HG02610 (cell line): ENCODE measurements around the gene ARID5A.

Source experiments
- ATAC-seq: cut with Tn5 transposase; IDR thresholded peaks from one replicate; pipeline ENCODE4 v1.9.1; 2021; ENCODE audit warnings: mild to moderate bottlenecking, moderate library complexity; ENCODE audit not compliant: unreplicated experiment

The ARID5A gene

DNA sequence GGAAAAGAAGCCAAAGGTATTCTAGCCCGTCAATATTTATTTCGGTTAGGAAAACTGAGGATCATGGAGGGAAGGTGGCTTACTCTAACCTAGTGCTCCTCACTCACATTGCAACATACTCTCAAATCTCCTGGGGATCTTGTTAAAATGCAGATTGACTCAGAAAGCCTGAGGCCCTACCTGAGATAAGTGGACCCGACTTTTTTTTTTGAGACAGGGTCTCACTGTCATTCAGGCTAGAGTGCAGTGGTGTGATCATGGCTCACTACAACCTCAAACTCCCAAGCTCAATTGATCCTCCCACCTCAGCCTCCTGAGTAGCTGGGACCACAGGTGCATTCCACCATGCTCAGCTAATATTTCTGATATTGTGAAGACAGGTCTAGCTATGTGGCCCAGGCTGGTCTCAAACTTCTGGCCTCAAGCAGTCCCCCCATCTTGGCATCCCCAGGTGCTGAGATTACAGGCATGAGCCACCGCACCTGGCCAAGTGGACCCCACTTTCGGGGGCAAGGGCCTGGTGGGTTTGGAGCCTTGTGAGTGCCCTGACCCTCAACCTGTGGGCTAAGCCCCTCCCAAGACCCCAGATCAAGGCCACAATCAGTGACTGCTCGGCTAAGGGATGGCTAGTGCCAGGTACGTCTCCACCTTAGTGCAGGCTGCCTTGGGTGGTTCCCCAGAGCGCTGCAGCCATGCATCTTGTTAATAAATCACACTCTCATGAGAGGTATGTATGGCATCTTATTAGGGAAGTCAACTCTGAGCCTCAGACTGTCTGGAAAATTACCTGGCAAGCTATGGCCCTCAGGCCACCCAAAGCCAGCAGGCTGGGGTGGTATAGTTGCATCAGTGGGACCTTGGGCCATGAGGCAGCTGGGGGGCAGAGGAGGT, 30.3 kb upstream of the ARID5A start:
- ATAC-seq: no peak

DNA sequence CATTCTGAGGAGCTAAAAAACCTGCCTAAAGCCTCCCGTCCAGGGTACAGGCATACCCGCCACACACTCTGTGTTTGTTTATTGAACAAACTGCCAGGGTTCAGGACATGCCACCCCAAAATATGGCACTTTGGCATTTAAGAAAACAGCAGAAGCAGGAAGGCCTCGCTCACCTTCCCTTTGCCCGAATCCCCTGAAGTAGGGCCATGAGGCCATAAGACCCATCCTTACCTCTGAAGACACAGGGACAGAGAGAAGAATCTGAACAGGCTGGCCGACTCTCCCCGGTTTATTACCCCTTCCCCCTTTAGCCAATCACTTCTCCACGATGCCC, 29.7 kb upstream of the ARID5A start:
- no peak for ATAC-seq

DNA sequence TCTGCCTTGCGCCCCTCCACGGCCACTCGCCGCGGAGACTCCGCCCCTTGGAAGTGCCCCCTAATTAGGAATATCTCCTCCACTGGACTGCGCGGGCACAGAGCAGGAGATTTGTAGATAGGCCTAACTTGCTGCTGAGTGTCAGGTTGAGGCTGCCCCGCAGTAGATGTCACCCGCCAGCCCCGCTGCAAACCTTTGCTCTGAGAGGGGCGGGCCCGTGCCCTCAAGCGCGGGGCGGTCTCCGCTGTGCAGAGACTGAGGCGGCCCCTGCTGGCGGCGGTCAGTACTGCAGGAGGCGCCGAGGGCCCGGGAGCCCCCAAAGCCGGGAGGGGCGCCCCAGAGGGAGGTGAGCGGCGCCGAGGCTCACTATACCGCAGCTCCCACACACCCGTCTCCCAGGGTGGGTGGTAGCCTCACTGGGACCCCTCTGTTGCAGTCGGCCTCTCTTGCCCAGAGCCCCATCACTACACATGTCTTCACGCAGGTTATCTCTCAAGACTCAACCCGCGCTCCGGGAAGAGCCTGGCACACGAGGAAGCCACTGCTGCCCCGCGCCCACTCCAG, 28.5 kb upstream of the ARID5A start:
- peak; percentile 49 for ATAC-seq

DNA sequence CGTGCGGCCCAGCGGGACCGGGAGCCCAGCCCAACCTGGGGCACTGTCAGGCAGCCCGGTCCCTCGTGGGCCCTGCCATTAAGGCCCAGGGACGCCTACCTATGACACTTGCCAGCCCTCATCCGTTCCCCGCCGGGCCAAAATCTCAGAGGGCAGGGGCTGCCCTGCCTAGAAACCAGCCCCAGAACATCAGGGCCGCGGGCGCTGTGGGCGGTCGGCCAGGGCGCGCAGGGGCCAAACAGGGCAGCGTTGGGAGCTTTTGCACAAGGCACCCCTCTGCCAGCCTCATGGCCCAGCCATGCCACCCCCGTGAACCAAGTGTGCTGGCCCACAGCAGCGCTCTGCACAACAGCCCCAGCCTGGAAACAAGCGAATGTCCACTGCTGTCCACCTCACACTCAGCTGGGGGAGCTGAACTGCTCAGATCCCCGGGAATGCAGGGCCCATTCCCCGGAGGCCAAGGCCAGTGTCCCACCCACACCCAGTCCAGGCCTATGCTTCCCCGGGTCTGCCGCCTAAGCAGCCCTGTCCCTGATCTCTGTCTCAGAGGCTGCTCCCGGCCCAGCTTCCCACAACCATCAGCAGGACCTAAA, 27.9 kb upstream of the ARID5A start:
- ATAC-seq: no peak

DNA sequence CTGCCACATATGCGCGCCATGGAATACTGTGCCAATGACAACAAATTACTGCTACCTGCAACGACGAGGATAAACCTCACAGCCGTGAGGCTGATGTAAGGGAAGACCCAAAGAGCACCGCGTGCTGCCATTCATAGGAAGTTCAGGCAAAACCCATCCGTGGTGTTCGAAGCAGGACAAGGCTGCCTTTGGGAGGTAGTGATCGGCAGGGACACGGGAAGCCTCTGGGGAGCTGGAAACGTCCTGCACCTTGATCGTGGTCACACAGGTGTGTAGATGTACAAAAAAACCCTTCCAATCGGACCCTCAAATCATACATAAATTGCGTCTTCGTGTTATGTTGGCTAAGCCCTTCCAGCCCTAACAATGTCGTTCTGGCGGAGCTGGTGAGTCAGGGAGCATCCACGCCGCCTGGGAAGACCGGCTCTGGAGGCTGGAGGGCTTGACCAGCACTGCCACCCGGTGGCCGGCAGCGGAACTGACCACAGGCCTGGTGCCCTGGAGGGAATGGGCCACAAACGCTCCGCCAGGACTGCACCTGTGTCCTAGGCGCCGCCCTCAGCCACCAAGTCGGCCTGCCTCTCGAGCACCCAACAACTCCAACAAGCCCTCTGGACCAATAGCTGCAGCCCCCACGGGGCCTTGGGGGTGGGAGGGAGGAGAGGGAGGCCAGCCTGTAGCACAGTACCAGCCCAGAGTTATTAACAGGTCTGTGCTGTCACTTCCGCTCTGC, 27.3 kb upstream of the ARID5A start:
- ATAC-seq: peak; percentile 53

DNA sequence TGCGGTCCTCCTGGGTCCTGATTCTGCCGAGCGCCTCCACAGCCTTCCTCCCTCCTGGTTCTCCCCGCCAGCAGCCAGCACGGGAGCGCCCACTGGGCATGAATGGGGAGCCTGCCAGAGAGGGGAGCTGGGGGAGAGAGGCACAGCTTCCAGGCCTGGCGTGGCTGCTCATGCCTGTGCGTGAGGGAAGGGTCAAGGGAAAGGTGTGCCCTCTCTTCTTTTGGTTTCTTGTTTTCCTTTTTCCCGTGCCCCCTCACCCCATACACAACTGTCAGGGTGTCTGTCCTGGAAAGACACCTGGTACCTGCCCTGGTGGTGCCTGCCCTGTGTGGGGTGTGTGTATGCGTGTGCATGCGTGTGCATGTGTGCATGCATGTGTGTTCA, 26.7 kb upstream of the ARID5A start:
- no peak for ATAC-seq

DNA sequence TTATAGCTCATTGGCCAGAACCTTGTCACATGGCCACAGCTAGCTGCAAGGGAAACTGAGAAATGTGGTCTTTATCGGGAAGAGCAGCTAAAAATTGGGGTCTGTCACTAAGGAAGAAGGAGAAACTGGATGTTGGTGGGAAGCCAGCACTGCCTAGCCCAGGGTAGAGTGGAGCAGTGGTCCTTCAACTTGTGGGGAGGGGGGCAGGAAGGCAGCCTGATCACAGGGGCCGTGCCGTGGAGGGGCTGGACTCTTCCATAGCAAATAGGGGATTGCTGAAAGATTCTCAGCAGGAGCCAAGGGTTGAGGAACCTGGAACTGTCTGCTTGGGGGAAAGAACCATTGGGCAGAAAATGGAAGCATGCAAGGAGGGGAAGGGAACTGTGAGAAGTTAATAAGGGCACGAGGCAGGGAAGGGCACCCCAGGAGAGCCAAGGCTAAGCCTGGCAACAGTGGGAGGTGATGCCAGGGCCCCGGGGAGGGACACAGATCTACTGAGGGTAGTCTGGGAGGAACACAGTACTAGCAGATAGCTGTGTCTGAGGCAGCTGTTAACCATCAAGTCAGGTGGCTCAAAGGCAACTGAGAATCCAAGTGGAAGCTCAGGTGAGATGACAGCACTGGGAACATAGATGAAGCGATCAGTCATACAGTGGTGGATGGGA, 25.5 kb upstream of the ARID5A start:
- no peak for ATAC-seq

DNA sequence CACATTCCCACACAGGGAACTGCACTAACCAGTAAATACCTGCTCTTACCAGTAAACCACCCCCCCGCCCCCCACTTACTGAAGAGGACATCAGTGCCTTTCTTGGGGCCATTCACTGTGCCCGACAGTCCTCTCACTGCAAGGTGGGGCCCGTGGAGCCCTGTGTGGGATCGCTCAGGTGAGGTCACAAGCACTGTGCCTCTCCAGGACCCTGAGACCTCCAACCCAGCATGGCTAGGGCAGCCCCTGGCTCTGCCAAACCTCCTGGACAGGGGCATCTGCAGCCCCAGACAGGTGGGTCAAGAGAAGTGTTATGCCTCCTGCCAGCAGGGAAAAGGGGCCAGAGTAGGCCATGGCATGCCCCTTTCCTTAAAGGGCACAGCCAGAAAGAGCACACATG, 24.7 kb upstream of the ARID5A start:
- no peak for ATAC-seq

DNA sequence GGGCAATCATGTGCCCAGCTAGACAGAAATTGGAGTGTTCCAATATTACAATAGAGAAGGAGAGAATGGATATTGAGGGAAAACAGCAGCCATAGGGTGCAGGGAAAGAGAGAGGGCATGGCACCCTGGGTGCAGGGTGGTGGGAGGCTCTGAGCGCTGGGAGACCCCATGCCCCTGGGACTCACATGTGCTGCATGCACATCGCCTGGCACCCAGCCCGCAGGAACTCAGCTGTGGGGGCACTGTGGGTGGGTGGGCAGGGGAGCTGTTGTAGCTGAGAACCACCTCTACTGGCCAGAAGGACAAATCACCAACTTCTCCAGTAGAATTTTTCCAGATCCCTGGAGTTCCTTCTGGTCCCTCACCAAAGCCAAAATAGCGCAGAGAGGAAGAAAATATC, 24.2 kb upstream of the ARID5A start:
- no peak for ATAC-seq

DNA sequence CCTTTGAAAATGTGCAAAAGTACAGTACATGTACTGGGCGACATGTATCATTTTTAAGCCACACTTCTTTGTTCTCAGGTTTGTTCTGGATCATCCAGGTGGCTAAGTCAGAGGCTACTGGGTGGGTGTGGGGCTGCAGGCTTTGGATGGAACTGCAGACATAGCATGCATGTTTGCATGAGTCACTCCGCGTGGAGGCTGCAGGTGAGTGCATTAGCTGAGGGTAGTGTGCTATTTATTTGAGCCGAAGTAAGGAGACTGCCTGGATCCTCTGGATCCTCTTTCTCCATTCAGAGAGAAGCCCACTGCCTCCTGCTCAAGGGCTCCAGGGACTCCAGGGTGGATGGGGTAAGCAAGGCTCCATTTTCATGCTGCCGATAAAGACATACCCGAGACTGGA, 22.0 kb upstream of the ARID5A start:
- ATAC-seq: no peak

DNA sequence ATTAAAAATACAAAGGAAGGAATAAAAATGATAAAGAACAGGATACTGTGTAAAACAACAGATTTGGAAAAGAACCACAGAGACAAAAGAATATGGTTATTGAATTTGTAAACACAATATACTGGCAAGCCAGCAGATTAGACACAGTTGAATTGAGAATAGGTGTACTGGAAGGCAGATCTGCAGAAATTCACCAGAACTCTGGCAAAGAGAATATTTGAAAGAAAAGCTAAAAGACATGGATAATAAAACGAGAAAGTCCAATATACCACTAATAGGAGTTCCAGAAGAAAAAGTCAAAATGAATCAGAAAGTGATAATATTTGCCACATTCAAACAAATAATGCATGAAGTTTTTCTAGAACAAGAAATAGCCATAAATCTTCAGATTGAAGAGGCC, 19.5 kb upstream of the ARID5A start:
- ATAC-seq: no peak

DNA sequence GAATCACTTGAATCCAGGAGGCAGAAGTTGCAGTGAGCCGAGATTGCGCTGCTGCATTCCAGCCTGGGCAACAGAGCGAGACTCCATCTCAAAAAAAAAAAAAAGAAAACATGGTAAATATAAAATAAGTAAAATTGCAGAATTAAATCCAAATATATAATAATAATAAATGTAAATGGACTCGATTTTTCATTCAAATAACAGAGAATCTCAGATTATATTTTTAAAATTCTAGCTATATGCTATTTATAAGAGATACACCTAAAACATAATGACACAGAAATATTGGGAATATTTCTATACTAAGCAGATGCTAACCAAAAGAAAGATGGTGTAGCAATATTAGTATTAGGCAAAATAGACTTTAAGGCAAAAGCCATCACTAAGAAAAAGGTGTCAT, 16.3 kb upstream of the ARID5A start:
- ATAC-seq: no peak

DNA sequence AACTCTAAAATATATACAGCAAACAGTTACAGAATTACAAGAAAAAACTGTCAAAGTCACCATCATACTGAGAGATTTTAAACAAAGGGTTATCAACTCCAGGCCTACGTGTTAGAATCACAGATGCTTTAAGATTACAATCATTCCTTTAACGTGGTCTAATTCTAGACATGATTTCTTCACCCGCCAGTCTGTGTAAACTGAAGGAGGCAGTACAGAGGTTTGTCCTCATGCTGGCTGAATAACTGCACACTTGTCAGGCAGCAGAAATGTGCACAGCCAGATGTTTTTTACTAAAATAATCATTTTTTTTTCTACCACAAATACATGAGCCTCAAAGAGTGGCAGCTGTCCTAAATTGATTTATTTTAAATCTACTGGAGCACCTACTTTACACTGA, 15.9 kb upstream of the ARID5A start:
- no peak for ATAC-seq

DNA sequence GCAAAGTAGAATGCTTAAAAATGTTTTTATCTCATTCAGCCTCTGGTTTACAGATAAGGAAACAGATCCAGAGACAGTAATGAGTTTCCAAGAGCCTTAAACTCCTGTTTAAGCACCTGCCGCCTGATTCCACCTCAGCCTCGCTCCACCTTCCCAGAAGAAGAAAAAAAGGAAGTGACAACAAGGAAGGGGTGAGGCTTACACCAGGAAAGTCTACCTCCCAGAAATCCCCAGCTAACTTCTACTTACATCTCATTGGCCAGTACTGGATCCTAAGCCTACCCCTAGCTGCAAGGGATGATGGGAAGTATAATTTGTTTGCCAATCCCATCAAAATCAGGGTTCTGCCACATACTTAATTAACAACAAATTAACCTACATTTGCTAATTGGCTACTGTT, 15.3 kb upstream of the ARID5A start:
- ATAC-seq: no peak

DNA sequence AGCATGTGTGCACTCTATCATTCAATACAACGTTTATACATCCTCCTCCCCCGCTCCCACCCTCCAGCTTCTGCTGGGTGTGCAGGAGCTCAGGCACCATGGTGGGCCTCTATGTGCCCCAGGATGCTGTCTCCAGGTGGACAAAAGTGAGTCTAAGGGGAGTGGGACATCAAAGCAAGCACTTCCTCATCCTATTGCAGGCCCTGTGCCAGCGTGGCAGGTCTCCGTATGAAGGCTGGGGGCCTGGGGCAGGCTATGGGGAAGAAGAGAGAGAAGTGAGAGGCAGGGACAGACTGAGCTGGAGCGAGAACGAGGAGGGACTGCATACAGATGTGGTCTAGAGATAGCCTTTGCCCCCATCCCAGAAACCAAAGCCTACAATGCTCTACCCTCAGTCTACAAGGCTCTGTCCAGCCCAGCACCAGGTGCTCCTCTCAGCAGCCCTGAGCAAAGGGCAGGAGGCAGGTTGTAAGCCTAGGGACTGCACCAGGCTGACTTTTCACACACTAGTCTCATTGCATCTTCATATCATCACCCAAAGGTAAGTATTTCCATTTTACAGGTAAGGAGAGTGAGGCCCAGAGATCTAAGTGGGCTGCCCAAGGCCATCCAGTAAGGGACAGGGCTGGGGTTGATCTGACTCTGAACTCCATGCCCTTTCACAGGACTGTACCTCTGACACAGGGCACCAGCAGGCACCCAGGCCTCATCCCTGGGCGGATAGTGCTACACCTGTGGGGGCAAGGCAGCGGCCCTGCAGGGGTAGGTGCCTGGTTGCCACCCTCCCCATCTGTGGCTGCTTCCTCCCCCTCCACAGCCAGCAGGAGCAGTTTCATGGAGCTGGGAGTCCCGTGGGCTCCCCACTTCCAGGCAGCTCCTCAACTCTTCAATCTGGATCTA, 14.0 kb upstream of the ARID5A start:
- no peak for ATAC-seq

DNA sequence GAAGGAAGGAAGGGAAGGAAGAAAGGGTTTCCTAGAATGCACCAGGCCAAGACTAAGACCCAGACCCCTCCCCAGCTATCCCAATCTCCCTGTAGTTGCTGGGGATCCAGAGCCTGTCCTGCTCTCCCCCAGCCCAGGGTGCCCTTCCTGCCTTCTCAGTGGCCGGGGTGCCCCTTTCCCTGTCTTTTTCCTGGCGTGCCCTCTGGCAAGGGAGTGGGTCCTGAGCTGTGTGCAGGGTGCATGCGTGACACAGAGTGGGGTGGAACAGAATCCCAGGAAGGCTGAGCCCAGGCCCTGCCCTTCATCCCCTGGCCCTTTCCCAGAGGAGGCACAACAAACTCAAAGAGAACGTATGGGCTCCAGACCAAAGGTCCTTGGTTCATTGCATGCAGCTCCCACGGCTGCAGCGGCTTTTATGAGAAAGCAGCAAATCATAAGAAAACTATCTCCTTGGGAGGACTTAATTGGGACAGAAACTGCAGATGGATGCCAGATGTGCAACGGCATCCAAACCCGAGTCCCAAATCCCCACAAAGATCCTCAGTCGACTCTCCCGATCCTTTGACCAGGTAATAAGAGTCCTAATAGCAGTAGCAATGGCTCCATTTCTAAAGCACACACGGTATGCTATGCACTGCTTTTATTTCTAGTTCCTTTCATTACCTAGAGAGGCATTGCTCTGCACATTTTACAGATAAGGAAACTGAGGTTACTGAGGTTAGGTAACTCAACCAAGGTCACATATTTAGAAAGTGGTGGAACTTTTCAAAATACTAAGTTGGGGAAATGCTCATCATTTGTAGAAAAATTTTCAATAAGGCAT, 12.7 kb upstream of the ARID5A start:
- no peak for ATAC-seq

DNA sequence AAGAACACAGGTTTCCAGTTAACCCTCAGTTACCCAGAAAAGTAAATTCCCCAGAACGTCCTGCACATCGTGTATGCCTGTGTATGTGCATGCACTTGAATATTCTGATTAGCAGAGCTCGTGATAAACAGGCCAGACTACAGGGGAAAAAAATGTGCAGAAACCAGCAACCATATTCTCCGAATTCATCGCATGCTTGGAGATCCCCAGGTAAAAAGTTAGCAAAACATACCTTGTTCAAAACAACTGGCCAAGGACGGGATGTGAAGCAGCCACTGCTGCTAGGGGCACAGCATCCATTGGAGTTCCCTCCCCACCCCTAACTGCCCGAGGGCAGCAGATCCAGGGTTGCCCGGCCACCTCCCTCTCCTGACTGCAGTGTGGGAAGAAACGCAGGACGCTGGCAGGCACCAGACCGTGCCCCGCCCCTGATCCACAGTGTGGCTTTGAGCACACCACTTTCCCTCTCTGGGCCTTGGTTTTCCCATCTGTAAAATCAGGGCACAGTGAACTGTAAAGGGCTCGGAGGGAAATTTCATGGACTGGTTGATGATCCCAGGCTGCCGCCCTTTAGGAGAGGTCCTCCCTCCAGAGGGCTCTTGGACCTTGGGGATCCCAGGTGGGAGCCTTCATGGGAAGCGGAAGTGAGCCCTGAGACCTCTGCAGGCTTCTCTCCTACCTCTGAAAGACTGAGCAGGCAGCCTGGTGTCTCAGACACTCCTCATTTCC, 11.9 kb upstream of the ARID5A start:
- ATAC-seq: no peak

DNA sequence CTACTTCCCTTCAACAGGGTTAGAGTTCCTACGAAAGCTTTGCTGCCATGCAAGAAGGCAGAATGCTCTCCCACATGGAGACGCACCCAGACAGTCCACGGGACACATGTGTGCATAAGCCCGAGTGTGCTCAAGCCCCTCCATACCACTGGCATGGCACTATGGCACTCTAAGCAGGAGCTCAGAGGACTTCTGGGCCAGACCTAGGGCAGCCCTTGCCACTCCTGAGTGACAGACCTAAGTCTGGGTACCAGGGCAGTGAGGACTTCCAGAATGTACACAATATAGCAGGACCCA, 11.4 kb upstream of the ARID5A start:
- no peak for ATAC-seq

DNA sequence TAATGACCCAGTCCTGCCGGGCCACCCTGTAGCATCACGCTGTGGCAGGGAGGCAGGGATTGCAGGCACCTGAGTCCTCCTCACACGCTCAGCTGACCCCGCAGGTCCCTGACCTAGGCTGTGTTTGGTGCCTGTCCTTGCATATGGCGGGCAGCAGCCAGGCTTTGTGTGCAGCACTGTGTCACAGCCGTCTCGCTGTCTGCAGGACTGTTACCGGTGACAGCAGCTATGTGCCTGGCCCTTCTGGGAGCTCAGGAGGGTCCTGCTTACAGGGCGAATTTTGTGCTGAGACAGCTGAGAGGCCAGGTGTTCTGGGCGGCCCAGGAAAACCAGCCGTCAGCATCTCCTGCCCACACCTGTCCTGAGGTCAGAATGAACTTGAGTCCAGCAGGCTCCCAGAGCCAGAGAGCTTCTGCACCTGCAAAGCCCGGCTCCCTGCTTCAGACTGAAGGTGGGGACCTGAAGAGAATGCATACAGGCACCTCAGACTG, 10.4 kb upstream of the ARID5A start:
- no peak for ATAC-seq
